H1 (cell line): Measurements from ENCODE around the gene TYK2.

Experiments
- CEBPB ChIP-seq: IDR thresholded peaks from 2 replicates; pipeline ENCODE4 v1.6.1; 2012; ENCODE audit warnings: low read depth, low read length
- EP300 ChIP-seq, 2 experiments: IDR thresholded peaks; 1 replicate in 1 of 2; 2 replicates in 1 of 2; pipeline ENCODE4 v1.6.1; 2011 to 2012; ENCODE audit warnings: low read depth in 2 of 2, low read length in 2 of 2, mild to moderate bottlenecking in 2 of 2, borderline replicate concordance in 1 of 2, inconsistent platforms in 1 of 2, moderate library complexity in 1 of 2
- EZH2 ChIP-seq: fragments of 200-600 bp; sonication (generic); IDR thresholded peaks from 2 replicates; pipeline ENCODE4 v1.7.1; 2012; ENCODE audit warnings: low read depth, mild to moderate bottlenecking, moderate library complexity, low read length, inconsistent platforms; ENCODE audit not compliant: severe bottlenecking
- GABPA ChIP-seq: IDR thresholded peaks from 2 replicates; pipeline ENCODE4 v1.6.1; 2011; ENCODE audit warnings: mild to moderate bottlenecking, low read length, moderate library complexity, borderline replicate concordance; ENCODE audit not compliant: insufficient read depth
- JUN ChIP-seq: IDR thresholded peaks from 2 replicates; pipeline ENCODE4 v1.6.1; 2011; ENCODE audit warnings: low read depth, mild to moderate bottlenecking, improper control_type of control experiment, low read length
- JUND ChIP-seq: IDR thresholded peaks from 2 replicates; pipeline ENCODE4 v1.6.1; 2011; ENCODE audit warnings: mild to moderate bottlenecking, improper control_type of control experiment, low read length
- POLR2A ChIP-seq, 2 experiments: IDR thresholded peaks; 1 replicate in 1 of 2; 2 replicates in 1 of 2; pipeline ENCODE4 v1.6.1; 2011; ENCODE audit warnings: low read depth in 2 of 2, low read length in 2 of 2, mild to moderate bottlenecking in 2 of 2; ENCODE audit errors: control extremely low read depth in 1 of 2
- POLR2AphosphoS5 ChIP-seq: IDR thresholded peaks from 2 replicates; pipeline ENCODE4 v1.6.1; 2011; ENCODE audit warnings: low read depth, low read length
- RXRA ChIP-seq: IDR thresholded peaks from 2 replicates; pipeline ENCODE4 v1.6.1; 2011; ENCODE audit warnings: low read depth, mild to moderate bottlenecking, low read length, moderate library complexity; ENCODE audit not compliant: insufficient read depth
- SP4 ChIP-seq: IDR thresholded peaks from 2 replicates; pipeline ENCODE4 v1.6.1; 2012; ENCODE audit warnings: low read length, inconsistent platforms
- TF ChIP-seq, protein P1 (sequence below): fragments of 300-600 bp; sonication (generic); IDR thresholded peaks from 2 replicates; pipeline ENCODE4 v1.7.1; 2012; ENCODE audit warnings: low read length, moderate library complexity, mild to moderate bottlenecking, inconsistent platforms; ENCODE audit not compliant: insufficient replicate concordance
- TF ChIP-seq, protein P2 (sequence below), 3 experiments: IDR thresholded peaks; 1 replicate in 2 of 3; 2 replicates in 1 of 3; pipeline versions ENCODE4 v1.5.1 to v1.6.1; 2011; ENCODE audit warnings: low read length in 3 of 3, mild to moderate bottlenecking in 3 of 3, inconsistent platforms in 2 of 3, low read depth in 1 of 3, moderate library complexity in 1 of 3; ENCODE audit not compliant: insufficient read depth in 1 of 3; ENCODE audit errors: control extremely low read depth in 1 of 3
- TF ChIP-seq, protein P3 (sequence below): IDR thresholded peaks from 2 replicates; pipeline ENCODE4 v1.6.1; 2012; ENCODE audit warnings: low read length, inconsistent platforms

DNA sequence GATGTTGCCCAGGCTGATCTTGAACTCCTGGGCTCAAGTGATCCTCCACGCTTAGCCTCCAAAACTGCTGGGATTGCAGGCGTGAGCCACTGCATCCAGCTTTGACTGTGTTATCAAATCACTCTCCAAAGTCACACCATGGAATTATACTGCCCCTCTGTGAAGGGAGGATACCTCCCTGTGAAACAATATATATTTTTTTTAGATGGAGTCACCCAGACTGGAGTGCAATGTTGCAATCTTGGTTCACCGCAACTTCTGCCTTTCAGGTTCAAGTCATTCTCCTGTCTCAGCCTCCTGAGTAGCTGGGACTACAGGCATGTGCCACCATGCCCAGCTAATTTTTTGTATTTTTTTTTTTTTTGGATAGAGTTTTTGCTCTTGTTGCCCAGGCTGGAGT lies 7.7 kb downstream of the TYK2 start:
- TF ChIP-seq EP300 (IDR thresholded peaks at IDR 0.05; ENCODE audit: borderline replicate concordance in 1 of 2, low read depth in 2 of 2, low read length in 2 of 2) (no peak), POLR2A (IDR thresholded peaks at IDR 0.05; ENCODE audit: control extremely low read depth in 1 of 2, low read depth in 2 of 2, low read length in 2 of 2) (no peak), POLR2AphosphoS5 (no peak), JUND (no peak), CEBPB (no peak), GABPA (no peak), SP4 (no peak), RXRA (no peak), EZH2 (no peak), JUN (no peak)
- TF ChIP-seq, protein P1, sequence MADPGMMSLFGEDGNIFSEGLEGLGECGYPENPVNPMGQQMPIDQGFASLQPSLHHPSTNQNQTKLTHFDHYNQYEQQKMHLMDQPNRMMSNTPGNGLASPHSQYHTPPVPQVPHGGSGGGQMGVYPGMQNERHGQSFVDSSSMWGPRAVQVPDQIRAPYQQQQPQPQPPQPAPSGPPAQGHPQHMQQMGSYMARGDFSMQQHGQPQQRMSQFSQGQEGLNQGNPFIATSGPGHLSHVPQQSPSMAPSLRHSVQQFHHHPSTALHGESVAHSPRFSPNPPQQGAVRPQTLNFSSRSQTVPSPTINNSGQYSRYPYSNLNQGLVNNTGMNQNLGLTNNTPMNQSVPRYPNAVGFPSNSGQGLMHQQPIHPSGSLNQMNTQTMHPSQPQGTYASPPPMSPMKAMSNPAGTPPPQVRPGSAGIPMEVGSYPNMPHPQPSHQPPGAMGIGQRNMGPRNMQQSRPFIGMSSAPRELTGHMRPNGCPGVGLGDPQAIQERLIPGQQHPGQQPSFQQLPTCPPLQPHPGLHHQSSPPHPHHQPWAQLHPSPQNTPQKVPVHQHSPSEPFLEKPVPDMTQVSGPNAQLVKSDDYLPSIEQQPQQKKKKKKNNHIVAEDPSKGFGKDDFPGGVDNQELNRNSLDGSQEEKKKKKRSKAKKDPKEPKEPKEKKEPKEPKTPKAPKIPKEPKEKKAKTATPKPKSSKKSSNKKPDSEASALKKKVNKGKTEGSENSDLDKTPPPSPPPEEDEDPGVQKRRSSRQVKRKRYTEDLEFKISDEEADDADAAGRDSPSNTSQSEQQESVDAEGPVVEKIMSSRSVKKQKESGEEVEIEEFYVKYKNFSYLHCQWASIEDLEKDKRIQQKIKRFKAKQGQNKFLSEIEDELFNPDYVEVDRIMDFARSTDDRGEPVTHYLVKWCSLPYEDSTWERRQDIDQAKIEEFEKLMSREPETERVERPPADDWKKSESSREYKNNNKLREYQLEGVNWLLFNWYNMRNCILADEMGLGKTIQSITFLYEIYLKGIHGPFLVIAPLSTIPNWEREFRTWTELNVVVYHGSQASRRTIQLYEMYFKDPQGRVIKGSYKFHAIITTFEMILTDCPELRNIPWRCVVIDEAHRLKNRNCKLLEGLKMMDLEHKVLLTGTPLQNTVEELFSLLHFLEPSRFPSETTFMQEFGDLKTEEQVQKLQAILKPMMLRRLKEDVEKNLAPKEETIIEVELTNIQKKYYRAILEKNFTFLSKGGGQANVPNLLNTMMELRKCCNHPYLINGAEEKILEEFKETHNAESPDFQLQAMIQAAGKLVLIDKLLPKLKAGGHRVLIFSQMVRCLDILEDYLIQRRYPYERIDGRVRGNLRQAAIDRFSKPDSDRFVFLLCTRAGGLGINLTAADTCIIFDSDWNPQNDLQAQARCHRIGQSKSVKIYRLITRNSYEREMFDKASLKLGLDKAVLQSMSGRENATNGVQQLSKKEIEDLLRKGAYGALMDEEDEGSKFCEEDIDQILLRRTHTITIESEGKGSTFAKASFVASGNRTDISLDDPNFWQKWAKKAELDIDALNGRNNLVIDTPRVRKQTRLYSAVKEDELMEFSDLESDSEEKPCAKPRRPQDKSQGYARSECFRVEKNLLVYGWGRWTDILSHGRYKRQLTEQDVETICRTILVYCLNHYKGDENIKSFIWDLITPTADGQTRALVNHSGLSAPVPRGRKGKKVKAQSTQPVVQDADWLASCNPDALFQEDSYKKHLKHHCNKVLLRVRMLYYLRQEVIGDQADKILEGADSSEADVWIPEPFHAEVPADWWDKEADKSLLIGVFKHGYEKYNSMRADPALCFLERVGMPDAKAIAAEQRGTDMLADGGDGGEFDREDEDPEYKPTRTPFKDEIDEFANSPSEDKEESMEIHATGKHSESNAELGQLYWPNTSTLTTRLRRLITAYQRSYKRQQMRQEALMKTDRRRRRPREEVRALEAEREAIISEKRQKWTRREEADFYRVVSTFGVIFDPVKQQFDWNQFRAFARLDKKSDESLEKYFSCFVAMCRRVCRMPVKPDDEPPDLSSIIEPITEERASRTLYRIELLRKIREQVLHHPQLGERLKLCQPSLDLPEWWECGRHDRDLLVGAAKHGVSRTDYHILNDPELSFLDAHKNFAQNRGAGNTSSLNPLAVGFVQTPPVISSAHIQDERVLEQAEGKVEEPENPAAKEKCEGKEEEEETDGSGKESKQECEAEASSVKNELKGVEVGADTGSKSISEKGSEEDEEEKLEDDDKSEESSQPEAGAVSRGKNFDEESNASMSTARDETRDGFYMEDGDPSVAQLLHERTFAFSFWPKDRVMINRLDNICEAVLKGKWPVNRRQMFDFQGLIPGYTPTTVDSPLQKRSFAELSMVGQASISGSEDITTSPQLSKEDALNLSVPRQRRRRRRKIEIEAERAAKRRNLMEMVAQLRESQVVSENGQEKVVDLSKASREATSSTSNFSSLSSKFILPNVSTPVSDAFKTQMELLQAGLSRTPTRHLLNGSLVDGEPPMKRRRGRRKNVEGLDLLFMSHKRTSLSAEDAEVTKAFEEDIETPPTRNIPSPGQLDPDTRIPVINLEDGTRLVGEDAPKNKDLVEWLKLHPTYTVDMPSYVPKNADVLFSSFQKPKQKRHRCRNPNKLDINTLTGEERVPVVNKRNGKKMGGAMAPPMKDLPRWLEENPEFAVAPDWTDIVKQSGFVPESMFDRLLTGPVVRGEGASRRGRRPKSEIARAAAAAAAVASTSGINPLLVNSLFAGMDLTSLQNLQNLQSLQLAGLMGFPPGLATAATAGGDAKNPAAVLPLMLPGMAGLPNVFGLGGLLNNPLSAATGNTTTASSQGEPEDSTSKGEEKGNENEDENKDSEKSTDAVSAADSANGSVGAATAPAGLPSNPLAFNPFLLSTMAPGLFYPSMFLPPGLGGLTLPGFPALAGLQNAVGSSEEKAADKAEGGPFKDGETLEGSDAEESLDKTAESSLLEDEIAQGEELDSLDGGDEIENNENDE, result no peak
- TF ChIP-seq, protein P2, sequence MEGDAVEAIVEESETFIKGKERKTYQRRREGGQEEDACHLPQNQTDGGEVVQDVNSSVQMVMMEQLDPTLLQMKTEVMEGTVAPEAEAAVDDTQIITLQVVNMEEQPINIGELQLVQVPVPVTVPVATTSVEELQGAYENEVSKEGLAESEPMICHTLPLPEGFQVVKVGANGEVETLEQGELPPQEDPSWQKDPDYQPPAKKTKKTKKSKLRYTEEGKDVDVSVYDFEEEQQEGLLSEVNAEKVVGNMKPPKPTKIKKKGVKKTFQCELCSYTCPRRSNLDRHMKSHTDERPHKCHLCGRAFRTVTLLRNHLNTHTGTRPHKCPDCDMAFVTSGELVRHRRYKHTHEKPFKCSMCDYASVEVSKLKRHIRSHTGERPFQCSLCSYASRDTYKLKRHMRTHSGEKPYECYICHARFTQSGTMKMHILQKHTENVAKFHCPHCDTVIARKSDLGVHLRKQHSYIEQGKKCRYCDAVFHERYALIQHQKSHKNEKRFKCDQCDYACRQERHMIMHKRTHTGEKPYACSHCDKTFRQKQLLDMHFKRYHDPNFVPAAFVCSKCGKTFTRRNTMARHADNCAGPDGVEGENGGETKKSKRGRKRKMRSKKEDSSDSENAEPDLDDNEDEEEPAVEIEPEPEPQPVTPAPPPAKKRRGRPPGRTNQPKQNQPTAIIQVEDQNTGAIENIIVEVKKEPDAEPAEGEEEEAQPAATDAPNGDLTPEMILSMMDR (IDR thresholded peaks at IDR 0.05; ENCODE audit: control extremely low read depth in 1 of 3, insufficient read depth in 1 of 3, low read depth in 1 of 3, low read length in 3 of 3), result no peak
- TF ChIP-seq, protein P3, sequence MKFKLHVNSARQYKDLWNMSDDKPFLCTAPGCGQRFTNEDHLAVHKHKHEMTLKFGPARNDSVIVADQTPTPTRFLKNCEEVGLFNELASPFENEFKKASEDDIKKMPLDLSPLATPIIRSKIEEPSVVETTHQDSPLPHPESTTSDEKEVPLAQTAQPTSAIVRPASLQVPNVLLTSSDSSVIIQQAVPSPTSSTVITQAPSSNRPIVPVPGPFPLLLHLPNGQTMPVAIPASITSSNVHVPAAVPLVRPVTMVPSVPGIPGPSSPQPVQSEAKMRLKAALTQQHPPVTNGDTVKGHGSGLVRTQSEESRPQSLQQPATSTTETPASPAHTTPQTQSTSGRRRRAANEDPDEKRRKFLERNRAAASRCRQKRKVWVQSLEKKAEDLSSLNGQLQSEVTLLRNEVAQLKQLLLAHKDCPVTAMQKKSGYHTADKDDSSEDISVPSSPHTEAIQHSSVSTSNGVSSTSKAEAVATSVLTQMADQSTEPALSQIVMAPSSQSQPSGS, result no peak
